BE2C (cell line): Measurements from ENCODE around the gene BUB3.

Source experiments
- DNase-seq: peaks from one replicate; pipeline ENCODE4 v3.0.0-alpha.2; 2020
- H3K27me3 ChIP-seq: fragments of 250-450 bp; sonication (Bioruptor Pico); 2 replicates; pipeline ENCODE4 v1.5.1; 2020; ENCODE audit warnings: mild to moderate bottlenecking
- H3K36me3 ChIP-seq: fragments of 250-450 bp; sonication (Bioruptor Pico); 2 replicates; pipeline ENCODE4 v1.5.1; 2020; ENCODE audit warnings: mild to moderate bottlenecking
- H3K4me1 ChIP-seq: fragments of 250-450 bp; sonication (Bioruptor Pico); 2 replicates; pipeline ENCODE4 v1.5.1; 2020
- H3K4me3 ChIP-seq: 2 replicates; pipeline ENCODE4 v1.5.1; 2011; ENCODE audit warnings: low read depth, low read length
- H3K9me3 ChIP-seq: fragments of 250-450 bp; sonication (Bioruptor Pico); 2 replicates; pipeline ENCODE4 v1.5.1; 2020
- CTCF ChIP-seq: IDR thresholded peaks from 2 replicates; pipeline ENCODE4 v1.5.1; 2012; ENCODE audit warnings: mild to moderate bottlenecking, low read depth, low read length

The BUB3 gene

GRCh38 chr10:123187781-123188180 lies 33.6 kb downstream of the BUB3 start:
- H3K4me1 ChIP-seq, result no peaks in the 10 kb centered on the region
- H3K27me3 ChIP-seq, result no peaks in the 10 kb centered on the region
- H3K4me3 ChIP-seq, result no peak overlapping the region
- H3K9me3 ChIP-seq, result no peaks in the 10 kb centered on the region
- H3K36me3 ChIP-seq, result no peaks in the 10 kb centered on the region; the same call in 1 of the 2 replicates
- TF ChIP-seq CTCF, result no peak
- no peak for DNase-seq

DNA sequence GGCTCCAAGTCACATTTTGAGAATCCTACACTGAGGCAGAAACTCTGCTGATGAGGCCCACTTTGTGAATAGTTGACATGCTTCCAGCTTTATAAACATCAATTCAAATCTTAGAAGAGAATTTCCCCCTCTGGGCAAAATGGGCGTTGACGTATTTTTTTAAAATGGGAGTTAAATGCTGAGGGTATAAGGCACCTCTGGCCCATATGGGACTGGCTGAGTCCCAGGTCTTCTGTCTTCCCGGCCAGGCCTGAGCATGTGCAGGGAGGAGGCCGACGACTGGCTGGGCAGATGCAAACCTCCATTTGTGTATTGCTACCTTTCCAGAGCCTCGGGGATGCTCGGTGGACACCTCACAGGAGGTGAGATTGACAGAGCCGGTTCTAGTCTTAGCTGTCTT lies 37.7 kb downstream of the BUB3 start:
- Histone ChIP-seq H3K27me3 (no peaks in the 10 kb centered on the region), H3K4me3 (no peak overlapping the region), H3K9me3 (no peaks in the 10 kb centered on the region), H3K36me3 (no peaks in the 10 kb centered on the region; the same call in 1 of the 2 replicates), H3K4me1 (no peaks in the 10 kb centered on the region)
- TF ChIP-seq CTCF, result no peak
- no peak for DNase-seq

- Histone ChIP-seq H3K4me1 (no peaks in the 10 kb centered on the region), H3K27me3 (no peaks in the 10 kb centered on the region), H3K36me3 (no peaks in the 10 kb centered on the region; the same call in 1 of the 2 replicates), H3K9me3 (no peaks in the 10 kb centered on the region), H3K4me3 (no peak overlapping the region)
- no peak for DNase-seq
- TF ChIP-seq CTCF, result no peak
These were observed 39.9 kb downstream of the BUB3 start for GRCh38 chr10:123194056-123194455.

GRCh38 chr10:123200531-123200930 lies 46.3 kb downstream of the BUB3 start:
- DNase-seq, result no peak
- TF ChIP-seq CTCF, result no peak
- Histone ChIP-seq H3K4me1 (no peaks in the 10 kb centered on the region; the same call in 1 of the 2 replicates), H3K4me3 (no peak overlapping the region), H3K36me3 (no peaks in the 10 kb centered on the region), H3K9me3 (no peaks in the 10 kb centered on the region), H3K27me3 (no peaks in the 10 kb centered on the region)

GRCh38 chr10:123202506-123202905 lies 48.3 kb downstream of the BUB3 start:
- Histone ChIP-seq H3K9me3 (no peaks in the 10 kb centered on the region), H3K4me1 (no peaks in the 10 kb centered on the region; the same call in 1 of the 2 replicates), H3K27me3 (no peaks in the 10 kb centered on the region), H3K4me3 (no peak overlapping the region), H3K36me3 (no peaks in the 10 kb centered on the region)
- no peak for DNase-seq
- TF ChIP-seq CTCF, result no peak

DNA sequence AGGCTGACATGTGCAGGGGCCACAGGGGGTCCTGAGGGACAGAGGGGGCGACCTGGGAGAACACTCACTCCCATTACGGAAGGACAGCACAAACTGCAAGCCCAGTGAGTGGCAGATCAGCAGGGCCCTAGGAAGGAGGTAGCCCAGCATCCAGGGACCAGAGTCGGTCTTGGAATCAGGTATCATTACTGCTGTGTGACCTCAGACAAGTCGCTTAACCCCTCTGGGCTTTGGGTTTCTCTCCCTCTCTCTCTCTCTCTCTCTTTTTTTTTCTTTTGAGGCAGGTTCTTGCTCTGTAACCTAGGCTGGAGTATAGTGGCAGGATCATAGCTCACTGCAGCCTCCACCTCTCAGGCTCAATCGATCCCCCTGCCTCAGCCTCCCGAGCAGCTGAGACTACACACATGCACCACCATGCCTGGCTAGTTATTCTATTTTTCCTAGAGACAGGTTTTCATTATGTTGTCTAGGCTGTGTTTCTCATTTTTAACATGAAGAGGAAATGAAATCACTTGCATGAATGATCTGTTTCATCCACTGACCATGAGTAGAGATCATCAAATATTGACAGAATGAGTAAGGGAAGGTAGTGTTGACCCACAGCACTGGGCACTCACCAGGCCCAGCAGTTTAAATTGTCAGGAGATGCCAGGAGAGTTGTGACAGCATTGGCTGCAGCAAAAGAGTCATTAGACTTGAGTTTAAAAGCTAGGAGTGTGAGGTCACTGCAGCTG lies 49.4 kb downstream of the BUB3 start:
- DNase-seq, result no peak
- Histone ChIP-seq H3K9me3 (no peaks in the 10 kb centered on the region), H3K4me1 (no peaks in the 10 kb centered on the region; the same call in 1 of the 2 replicates), H3K4me3 (no peak overlapping the region), H3K27me3 (no peaks in the 10 kb centered on the region), H3K36me3 (no peaks in the 10 kb centered on the region)
- TF ChIP-seq CTCF, result no peak
